ENCODE measurements around the gene HOXA4.
A peak's percentile ranks its signal among the peaks of the same experiment; 100 is the strongest.

HOXA4 gene

DNA sequence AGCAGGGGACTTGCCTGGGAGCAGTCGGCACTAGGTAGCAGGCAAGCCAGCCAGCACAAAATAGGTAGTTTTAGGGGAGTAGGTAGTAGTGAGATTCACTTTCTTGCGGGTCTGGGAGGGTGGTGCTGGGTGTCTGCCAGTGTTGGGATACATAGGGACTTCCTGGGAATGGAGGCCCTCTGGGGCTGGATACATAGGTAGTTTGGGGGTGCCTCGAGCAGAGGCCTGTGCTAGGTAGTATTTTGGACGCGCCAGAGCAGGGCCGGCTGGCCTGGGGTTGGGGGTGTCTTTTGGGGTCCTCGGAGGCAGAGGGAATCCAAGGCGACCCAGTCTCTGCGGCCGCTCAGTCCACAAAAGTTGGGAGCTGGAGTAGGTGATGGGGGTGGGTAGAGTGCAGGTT, 23.8 kb upstream of the HOXA4 start:
- TF ChIP-seq TAF1 (IDR thresholded peaks at IDR 0.05; ENCODE audit: low read depth, low read length) (no peak), PAX5 (IDR thresholded peaks at IDR 0.05; ENCODE audit: insufficient read depth, low read length, severe bottlenecking) (no peak), SPI1 (IDR thresholded peaks at IDR 0.05; ENCODE audit: low read depth, low read length) (no peak), POLR2A (IDR thresholded peaks at IDR 0.05; ENCODE audit: low read depth, low read length) (no peak), POLR2AphosphoS5 (IDR thresholded peaks at IDR 0.05; ENCODE audit: low read depth, low read length) (no peak)
- DNase-seq (ENCODE audit: insufficient read length, low spot score), result no peak
- FAIRE-seq, result no peak

DNA sequence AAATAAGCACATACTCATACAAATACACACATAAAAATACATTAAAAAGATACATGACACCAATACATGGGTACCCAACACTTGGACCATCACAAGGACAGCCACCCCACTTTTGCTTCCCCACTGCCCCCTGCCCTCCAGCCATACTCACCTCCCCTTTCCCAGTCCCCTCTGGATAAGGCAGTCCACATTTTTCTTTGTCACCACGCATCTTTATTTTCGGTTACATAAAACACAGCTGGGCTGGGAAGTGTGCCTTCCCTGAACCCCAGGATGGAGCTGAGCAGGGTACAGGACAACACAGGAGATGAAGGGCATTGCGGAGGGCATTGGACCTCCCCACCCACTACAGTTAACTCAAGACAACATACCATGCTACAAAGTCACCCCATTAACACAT, 23.0 kb upstream of the HOXA4 start:
- TF ChIP-seq TAF1 (IDR thresholded peaks at IDR 0.05; ENCODE audit: low read depth, low read length), result no peak
- FAIRE-seq (no peak), DNase-seq (ENCODE audit: insufficient read length, low spot score) (no peak)

DNA sequence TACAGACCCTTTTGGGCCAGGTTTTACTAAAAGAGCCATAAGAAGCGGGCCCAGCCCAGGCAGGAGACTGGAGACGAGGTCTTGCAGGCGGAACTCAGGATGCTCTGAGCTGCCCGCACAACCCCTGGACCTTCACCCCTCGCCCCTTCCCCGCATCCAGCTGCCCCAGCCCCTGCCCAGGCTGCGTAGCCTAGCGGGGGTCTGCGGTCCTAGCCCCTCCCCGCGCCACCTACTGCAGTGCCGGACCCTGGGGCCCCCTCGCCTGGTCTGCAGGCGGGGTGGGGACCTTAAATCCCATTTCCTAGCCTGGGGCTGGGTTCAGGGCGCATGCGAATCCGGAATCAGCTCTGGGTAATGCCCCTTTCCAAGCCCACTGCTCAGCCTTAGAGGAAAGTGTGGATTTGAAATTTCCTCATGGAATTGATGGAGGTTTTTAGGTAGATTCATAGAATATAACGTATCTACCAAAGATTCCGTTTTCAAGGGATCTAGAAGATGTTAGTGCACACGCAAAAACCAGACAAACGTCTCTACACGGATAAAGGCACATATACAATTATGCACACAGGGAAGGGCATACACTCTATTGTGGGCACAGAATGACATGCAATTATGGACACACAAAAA, 22.4 kb upstream of the HOXA4 start:
- TF ChIP-seq POLR2A (IDR thresholded peaks at IDR 0.05; ENCODE audit: low read depth, low read length), result no peak
- no peak for TF ChIP-seq PAX5 (IDR thresholded peaks at IDR 0.05; ENCODE audit: insufficient read depth, low read length, severe bottlenecking)
- no peak for TF ChIP-seq POLR2AphosphoS5 (IDR thresholded peaks at IDR 0.05; ENCODE audit: low read depth, low read length)
- no peak for TF ChIP-seq POU2F2 (IDR thresholded peaks at IDR 0.05; ENCODE audit: low read depth, low read length)
- TF ChIP-seq TAF1 (IDR thresholded peaks at IDR 0.05; ENCODE audit: low read depth, low read length), result no peak
- TF ChIP-seq SPI1 (IDR thresholded peaks at IDR 0.05; ENCODE audit: low read depth, low read length), result no peak
- no peak for FAIRE-seq
- no peak for DNase-seq (ENCODE audit: insufficient read length, low spot score)

DNA sequence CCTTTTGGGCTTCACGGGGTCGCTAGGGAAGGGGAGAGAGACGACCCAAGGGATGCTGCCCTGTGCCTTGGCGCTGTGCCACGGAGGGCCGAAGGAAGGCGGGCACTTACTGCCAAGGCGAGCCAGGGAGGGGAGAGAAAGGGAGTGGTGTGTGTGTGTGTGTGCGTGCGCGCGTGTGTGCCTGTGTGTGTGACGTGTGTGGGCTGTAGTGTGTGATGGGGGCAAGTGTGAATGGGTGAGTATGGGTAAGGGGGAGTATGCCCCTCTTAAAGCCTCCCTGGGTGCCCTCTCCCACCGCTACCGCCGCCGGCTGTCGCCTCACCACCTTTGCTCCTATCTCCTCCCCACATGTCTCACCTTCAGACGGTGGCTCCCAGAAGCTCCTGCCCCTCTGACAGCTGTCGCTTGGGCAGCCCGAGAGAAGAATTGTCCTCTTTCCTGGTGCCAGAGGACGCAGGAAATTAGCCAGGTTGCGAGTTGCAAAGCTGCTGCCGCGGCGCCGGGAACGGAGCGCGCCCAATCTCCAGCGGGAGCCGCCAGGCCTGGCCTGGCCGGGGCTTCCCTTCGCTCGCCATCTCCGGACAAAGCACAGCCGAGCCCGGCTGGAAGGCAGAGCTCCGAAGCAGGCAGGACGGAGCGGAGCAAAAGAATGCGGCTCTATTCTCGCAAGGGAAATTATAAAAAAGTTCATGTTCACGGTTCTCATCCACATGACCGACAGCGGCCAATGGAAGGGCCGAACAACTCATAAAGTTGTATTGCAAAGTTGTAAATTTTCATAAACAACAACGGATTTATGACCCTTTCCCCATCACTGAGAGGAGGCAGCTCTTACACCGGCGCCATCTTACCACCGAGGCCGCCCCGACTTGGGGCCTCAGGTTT, 21.6 kb upstream of the HOXA4 start, which contains the start of gene HOXA3:
Gene HOXA3 (minus strand): TSS at position 653 of the 885 bp plus-strand sequence. CDS start 41,943 bp downstream, outside the sequence.
- TF ChIP-seq POLR2A (IDR thresholded peaks at IDR 0.05; ENCODE audit: low read depth, low read length) (no peak), PAX5 (IDR thresholded peaks at IDR 0.05; ENCODE audit: insufficient read depth, low read length, severe bottlenecking) (no peak), POLR2AphosphoS5 (IDR thresholded peaks at IDR 0.05; ENCODE audit: low read depth, low read length) (no peak), SPI1 (IDR thresholded peaks at IDR 0.05; ENCODE audit: low read depth, low read length) (no peak), POU2F2 (IDR thresholded peaks at IDR 0.05; ENCODE audit: low read depth, low read length) (no peak), TAF1 (IDR thresholded peaks at IDR 0.05; ENCODE audit: low read depth, low read length) (no peak)
- FAIRE-seq (no peak), DNase-seq (ENCODE audit: insufficient read length, low spot score) (no peak)

DNA sequence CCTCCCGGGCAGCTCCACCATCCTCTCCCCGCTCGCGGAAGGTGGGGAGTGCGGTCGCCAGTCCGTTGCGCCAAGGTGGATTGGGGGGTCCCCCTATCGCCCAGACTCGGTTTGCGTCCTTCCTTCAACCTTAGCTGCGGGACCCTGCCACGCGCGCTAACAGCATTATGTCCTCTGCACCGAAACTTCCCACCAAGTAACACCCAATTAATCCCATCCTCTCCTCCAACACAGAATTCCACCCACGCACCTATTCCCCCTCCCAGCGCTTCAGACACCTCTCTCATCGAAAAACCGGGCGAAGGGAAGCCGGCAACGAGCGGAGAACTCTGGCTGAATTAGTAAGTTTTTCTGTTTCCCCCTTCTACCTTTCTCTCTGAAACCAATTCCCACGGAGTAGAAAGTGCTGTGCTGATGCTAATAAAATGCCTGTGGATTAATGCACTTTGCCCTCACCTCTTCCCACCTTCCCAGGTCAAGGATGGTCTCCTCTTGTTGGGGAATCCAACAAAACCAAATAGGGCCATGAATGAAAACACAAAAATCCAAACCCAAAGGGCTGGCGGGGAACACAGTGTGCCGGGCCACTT, 20.9 kb upstream of the HOXA4 start:
- no peak for TF ChIP-seq PAX5 (IDR thresholded peaks at IDR 0.05; ENCODE audit: insufficient read depth, low read length, severe bottlenecking)
- no peak for TF ChIP-seq TAF1 (IDR thresholded peaks at IDR 0.05; ENCODE audit: low read depth, low read length)
- no peak for TF ChIP-seq POU2F2 (IDR thresholded peaks at IDR 0.05; ENCODE audit: low read depth, low read length)
- TF ChIP-seq SPI1 (IDR thresholded peaks at IDR 0.05; ENCODE audit: low read depth, low read length), result no peak
- no peak for TF ChIP-seq POLR2AphosphoS5 (IDR thresholded peaks at IDR 0.05; ENCODE audit: low read depth, low read length)
- no peak for TF ChIP-seq POLR2A (IDR thresholded peaks at IDR 0.05; ENCODE audit: low read depth, low read length)
- DNase-seq (ENCODE audit: insufficient read length, low spot score), result no peak
- no peak for FAIRE-seq

DNA sequence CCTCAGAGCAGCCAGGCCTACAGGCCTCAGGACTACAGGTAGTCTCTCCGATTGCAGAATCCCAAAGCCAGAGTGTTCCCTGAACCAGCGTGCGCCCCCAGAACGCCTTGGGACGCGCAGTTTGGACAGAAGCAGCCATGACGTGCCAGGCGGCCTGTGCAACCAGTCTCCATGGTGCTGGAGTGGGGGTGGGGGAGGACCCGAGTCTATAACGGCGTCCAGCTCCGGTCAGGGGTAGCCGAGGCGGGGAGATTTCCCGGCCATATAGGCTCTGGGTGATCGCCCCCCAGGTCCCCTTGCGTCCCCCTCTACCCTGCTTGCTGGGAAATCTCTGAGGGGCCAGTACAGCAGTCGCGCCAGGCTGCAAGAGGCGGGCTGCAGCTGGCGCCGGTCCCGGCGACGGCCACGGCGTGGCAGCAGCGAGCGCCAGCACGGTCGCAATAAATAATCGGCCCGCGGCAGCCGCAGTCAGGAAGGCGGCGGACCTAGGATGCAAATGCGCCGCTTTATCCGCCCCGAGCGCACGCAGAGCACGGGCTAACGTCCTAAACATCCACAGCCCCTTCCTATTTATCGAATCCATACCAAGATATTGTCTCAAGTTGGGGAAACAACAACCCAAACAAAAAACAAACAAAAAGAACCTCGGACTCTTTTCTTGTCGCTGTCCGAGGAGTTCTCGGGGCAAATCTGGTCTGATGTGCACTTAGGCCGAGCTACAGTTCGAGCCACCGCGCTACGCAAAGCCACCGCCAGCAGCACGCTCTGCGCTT, 20.2 kb upstream of the HOXA4 start:
- TF ChIP-seq POU2F2 (IDR thresholded peaks at IDR 0.05; ENCODE audit: low read depth, low read length), result peak; percentile 59; the same call in 1 of the 2 replicates
- no peak for TF ChIP-seq SPI1 (IDR thresholded peaks at IDR 0.05; ENCODE audit: low read depth, low read length)
- TF ChIP-seq PAX5 (IDR thresholded peaks at IDR 0.05; ENCODE audit: insufficient read depth, low read length, severe bottlenecking), result no peak
- FAIRE-seq (peak; percentile 88), DNase-seq (ENCODE audit: insufficient read length, low spot score) (peak; percentile 86)

DNA sequence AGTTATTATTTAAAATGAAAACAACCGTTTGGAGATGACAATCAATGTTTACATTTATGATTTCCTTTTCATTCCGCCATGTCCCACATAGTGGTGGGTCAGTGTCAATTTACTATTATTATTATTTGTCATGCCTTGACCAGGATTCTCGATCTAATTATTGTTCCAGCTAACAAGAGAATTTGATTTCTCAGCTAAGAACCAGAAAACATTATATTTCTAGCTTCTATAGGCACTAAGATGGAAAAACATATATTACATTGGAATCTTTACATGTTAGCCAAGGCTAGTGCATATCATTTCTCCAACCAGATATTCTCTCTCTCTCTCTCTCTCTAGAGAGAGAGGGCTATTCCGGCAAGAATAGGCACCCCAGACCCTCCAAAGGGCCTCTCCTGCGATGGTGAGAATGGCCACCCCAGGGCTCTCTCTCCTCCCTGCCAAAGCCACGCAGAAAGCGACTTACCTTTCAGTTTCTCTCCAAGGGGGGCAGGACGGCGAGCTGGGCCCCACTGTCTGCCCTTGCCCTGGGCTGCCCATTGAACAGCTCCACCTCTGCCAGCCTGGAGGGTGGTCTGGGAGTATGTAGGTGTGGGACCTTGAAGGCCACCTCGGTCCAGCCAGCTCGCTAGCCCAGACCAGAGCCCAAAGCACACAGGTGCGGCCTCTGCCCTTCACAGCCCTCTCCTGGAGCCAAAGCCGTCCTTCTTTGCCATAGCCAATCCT, 19.4 kb upstream of the HOXA4 start:
- FAIRE-seq (no peak), DNase-seq (ENCODE audit: insufficient read length, low spot score) (no peak)
- no peak for TF ChIP-seq SPI1 (IDR thresholded peaks at IDR 0.05; ENCODE audit: low read depth, low read length)
- no peak for TF ChIP-seq POU2F2 (IDR thresholded peaks at IDR 0.05; ENCODE audit: low read depth, low read length)
- TF ChIP-seq TAF1 (IDR thresholded peaks at IDR 0.05; ENCODE audit: low read depth, low read length), result no peak
- no peak for TF ChIP-seq PAX5 (IDR thresholded peaks at IDR 0.05; ENCODE audit: insufficient read depth, low read length, severe bottlenecking)
- no peak for TF ChIP-seq POLR2A (IDR thresholded peaks at IDR 0.05; ENCODE audit: low read depth, low read length)
- TF ChIP-seq POLR2AphosphoS5 (IDR thresholded peaks at IDR 0.05; ENCODE audit: low read depth, low read length), result no peak

DNA sequence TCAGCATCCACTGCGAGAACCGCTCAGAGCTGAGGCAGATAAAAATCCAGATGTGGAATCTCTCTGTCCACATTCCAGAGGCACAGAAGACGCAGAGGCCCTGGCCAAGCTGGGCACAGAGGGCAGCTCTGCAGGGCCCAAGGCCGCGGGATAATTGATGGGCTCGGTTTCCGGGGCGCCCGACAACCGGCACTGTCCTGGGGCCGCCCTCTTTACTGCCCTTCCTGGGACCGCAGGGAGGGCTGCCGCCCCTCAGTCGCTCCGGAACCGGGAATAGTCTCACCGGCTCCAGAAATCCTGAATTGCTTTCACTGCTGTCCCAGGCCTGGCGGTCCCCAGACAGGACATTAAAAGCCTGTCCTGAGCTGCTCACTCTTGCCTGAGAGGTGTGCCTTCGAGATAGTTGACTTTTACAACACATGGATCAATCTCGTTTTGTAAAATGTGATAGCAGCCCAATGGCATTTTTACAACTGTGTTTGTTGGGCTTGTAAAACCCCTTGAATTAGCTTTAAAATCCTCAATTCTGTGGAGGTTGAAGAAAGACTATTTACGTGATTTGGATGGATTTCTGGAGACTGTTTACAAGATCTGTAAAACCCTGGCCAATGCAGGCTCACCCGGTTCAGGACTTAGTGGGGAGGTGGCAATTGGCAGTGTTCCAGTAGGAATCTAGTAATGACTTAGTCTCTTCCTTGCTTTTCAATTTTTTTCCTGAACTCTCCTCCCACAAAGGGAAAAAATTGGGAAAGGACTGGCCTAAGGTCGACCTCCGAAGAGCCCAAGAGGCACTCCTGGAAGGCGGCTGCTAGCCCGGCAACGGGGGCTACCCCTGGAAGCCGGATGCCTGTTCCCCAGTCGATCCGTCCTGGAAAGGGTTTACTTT, 18.4 kb upstream of the HOXA4 start:
- FAIRE-seq, result no peak
- TF ChIP-seq POU2F2 (IDR thresholded peaks at IDR 0.05; ENCODE audit: low read depth, low read length), result no peak
- no peak for TF ChIP-seq POLR2AphosphoS5 (IDR thresholded peaks at IDR 0.05; ENCODE audit: low read depth, low read length)
- TF ChIP-seq SPI1 (IDR thresholded peaks at IDR 0.05; ENCODE audit: low read depth, low read length), result no peak
- TF ChIP-seq TAF1 (IDR thresholded peaks at IDR 0.05; ENCODE audit: low read depth, low read length), result no peak
- no peak for DNase-seq (ENCODE audit: insufficient read length, low spot score)
